GM12891 (cell line): Measurements from ENCODE around the gene SEC31B.

Source experiments
- POLR2A ChIP-seq: IDR thresholded peaks from 2 replicates; pipeline ENCODE4 v1.6.1; 2011; ENCODE audit warnings: low read depth, low read length, control low read depth
- TAF1 ChIP-seq: IDR thresholded peaks from 2 replicates; pipeline ENCODE4 v1.6.1; 2011; ENCODE audit warnings: low read depth, low read length, control low read depth

DNA sequence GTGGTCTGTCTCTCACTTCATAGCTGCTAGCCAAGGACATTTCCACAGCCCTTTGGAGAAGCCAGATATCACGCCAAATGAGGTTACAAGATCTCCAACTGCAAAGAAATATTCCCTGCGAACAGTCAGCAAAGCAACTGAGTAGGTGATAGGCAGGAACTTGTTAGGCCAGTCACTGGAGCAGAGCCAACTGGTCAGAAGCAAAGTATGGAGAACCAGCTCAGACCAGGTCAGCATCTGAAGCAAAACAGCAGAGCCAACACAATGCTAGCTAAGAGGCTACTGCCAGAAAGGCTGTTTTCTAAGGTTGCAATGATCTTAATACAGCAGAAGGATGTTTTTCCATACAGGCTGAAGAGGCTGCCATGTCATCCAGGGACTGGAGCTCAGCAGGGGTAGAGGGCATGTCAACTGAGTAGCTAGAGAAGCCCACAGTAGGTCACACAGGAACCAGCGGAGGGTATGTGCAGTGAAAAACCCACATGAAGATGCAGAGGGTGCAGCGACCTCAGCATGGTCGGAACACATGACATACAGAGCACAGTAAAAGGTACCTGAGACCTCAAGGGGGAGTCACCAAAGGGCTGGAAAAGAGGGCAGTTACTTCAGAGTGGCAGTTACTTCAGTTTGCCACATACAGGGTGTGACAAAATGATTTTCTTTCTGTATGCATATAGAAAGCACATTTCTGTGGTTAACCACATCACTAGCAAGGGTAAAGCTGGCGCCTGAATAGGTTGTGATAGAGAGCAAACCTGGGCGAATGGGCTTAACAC is 8.9 kb downstream of the SEC31B start:
- TF ChIP-seq POLR2A (no peak), TAF1 (no peak)
